ENCODE data around the gene DSTN.

DSTN gene

DNA sequence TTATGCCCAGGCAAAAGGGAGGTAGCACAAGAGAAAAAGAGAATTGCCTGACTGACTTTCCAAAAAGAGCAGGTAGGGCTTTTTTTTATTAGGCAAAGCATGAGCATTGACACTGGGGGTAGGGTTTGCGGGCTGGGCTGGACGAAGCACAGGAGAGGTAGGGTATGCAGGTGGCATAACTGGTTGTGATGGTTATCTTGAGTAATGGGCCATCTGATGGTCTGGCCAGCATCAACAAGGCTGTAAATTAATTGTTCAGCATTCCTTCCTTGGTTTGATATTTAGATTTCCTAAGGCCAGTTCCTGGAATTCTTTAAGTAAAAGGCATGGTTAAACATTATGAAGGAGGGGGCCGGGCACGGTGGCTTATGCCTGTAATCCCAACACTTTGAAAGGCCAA lies 24.7 kb upstream of the DSTN start:
- Histone ChIP-seq H3K4me3 (ENCODE audit: low read length) (no peak overlapping the region), H3K36me3 (ENCODE audit: control insufficient read depth, insufficient read depth, low read length) (no peaks in the 10 kb centered on the region), H3K4me1 (ENCODE audit: control insufficient read depth, insufficient read depth, low read length) (no peaks in the 10 kb centered on the region), H3K9me3 (ENCODE audit: control insufficient read depth, insufficient read depth, low read length) (no peaks in the 10 kb centered on the region), H3K27me3 (ENCODE audit: control insufficient read depth, insufficient read depth, low read length) (no peaks in the 10 kb centered on the region), H3K27ac (ENCODE audit: low read length) (no peak overlapping the region)
- WGBS (ENCODE audit: insufficient coverage, insufficient read length), result no CpG with 5 or more reads among the region's 4 CpGs
- DNase-seq (ENCODE audit: low read depth, low spot score), result no peak

- Histone ChIP-seq H3K27ac (ENCODE audit: low read length) (no peak overlapping the region), H3K4me3 (ENCODE audit: low read length) (no peak overlapping the region), H3K4me1 (ENCODE audit: control insufficient read depth, insufficient read depth, low read length) (no peaks in the 10 kb centered on the region), H3K27me3 (ENCODE audit: control insufficient read depth, insufficient read depth, low read length) (no peaks in the 10 kb centered on the region), H3K36me3 (ENCODE audit: control insufficient read depth, insufficient read depth, low read length) (no peaks in the 10 kb centered on the region), H3K9me3 (ENCODE audit: control insufficient read depth, insufficient read depth, low read length) (no peaks in the 10 kb centered on the region)
- no CpG with 5 or more reads among the region's 4 CpGs for WGBS (ENCODE audit: insufficient coverage, insufficient read length)
- no peak for DNase-seq (ENCODE audit: low read depth, low spot score)
These were observed 20.7 kb upstream of the DSTN start for GRCh38 chr20:17549131-17549530.

GRCh38 chr20:17555106-17555505 lies 14.8 kb upstream of the DSTN start:
- Histone ChIP-seq H3K4me1 (ENCODE audit: control insufficient read depth, insufficient read depth, low read length) (peaks cover 4% of the 10 kb centered on the region), H3K27me3 (ENCODE audit: control insufficient read depth, insufficient read depth, low read length) (no peaks in the 10 kb centered on the region), H3K4me3 (ENCODE audit: low read length) (no peak overlapping the region), H3K9me3 (ENCODE audit: control insufficient read depth, insufficient read depth, low read length) (no peaks in the 10 kb centered on the region), H3K36me3 (ENCODE audit: control insufficient read depth, insufficient read depth, low read length) (no peaks in the 10 kb centered on the region), H3K27ac (ENCODE audit: low read length) (no peak overlapping the region)
- WGBS (ENCODE audit: insufficient coverage, insufficient read length), result no CpG with 5 or more reads among the region's 3 CpGs
- DNase-seq (ENCODE audit: low read depth, low spot score), result no peak

- no peak for DNase-seq (ENCODE audit: low read depth, low spot score)
- no peak overlapping the region for H3K27ac ChIP-seq (ENCODE audit: low read length)
- no CpG with 5 or more reads among the region's 11 CpGs for WGBS (ENCODE audit: insufficient coverage, insufficient read length)
These were observed 12.8 kb upstream of the DSTN start for GRCh38 chr20:17556837-17557674.

GRCh38 chr20:17557675-17558006 lies 12.2 kb upstream of the DSTN start:
- DNase-seq (ENCODE audit: low read depth, low spot score), result no peak
- WGBS (ENCODE audit: insufficient coverage, insufficient read length), result no CpG with 5 or more reads among the region's 3 CpGs
- Histone ChIP-seq H3K9me3 (ENCODE audit: control insufficient read depth, insufficient read depth, low read length) (no peaks in the 10 kb centered on the region), H3K4me3 (ENCODE audit: low read length) (no peak overlapping the region), H3K27ac (ENCODE audit: low read length) (no peak overlapping the region), H3K4me1 (ENCODE audit: control insufficient read depth, insufficient read depth, low read length) (peaks cover 4% of the 10 kb centered on the region), H3K36me3 (ENCODE audit: control insufficient read depth, insufficient read depth, low read length) (no peaks in the 10 kb centered on the region), H3K27me3 (ENCODE audit: control insufficient read depth, insufficient read depth, low read length) (no peaks in the 10 kb centered on the region)

More at GRCh38 chr20:17556837-17557674, 12.8 kb upstream of the DSTN start:
- H3K36me3 ChIP-seq (ENCODE audit: control insufficient read depth, insufficient read depth, low read length), result no peaks in the 10 kb centered on the region
- H3K4me3 ChIP-seq (ENCODE audit: low read length), result no peak overlapping the region
- peaks cover 4% of the 10 kb centered on the region for H3K4me1 ChIP-seq (ENCODE audit: control insufficient read depth, insufficient read depth, low read length)
- no peaks in the 10 kb centered on the region for H3K9me3 ChIP-seq (ENCODE audit: control insufficient read depth, insufficient read depth, low read length)
- H3K27me3 ChIP-seq (ENCODE audit: control insufficient read depth, insufficient read depth, low read length), result no peaks in the 10 kb centered on the region

GRCh38 chr20:17558154-17558940 lies 11.5 kb upstream of the DSTN start:
- Histone ChIP-seq H3K27ac (ENCODE audit: low read length) (no peak overlapping the region), H3K9me3 (ENCODE audit: control insufficient read depth, insufficient read depth, low read length) (no peaks in the 10 kb centered on the region), H3K4me1 (ENCODE audit: control insufficient read depth, insufficient read depth, low read length) (peaks cover 4% of the 10 kb centered on the region), H3K4me3 (ENCODE audit: low read length) (no peak overlapping the region), H3K36me3 (ENCODE audit: control insufficient read depth, insufficient read depth, low read length) (no peaks in the 10 kb centered on the region), H3K27me3 (ENCODE audit: control insufficient read depth, insufficient read depth, low read length) (no peaks in the 10 kb centered on the region)
- WGBS (ENCODE audit: insufficient coverage, insufficient read length), result no CpG with 5 or more reads among the region's 7 CpGs
- DNase-seq (ENCODE audit: low read depth, low spot score), result no peak

- no CpG with 5 or more reads among the region's 1 CpG for WGBS (ENCODE audit: insufficient coverage, insufficient read length)
- Histone ChIP-seq H3K9me3 (ENCODE audit: control insufficient read depth, insufficient read depth, low read length) (no peaks in the 10 kb centered on the region), H3K27ac (ENCODE audit: low read length) (no peak overlapping the region), H3K4me3 (ENCODE audit: low read length) (no peak overlapping the region), H3K4me1 (ENCODE audit: control insufficient read depth, insufficient read depth, low read length) (peaks cover 4% of the 10 kb centered on the region), H3K36me3 (ENCODE audit: control insufficient read depth, insufficient read depth, low read length) (no peaks in the 10 kb centered on the region), H3K27me3 (ENCODE audit: control insufficient read depth, insufficient read depth, low read length) (no peaks in the 10 kb centered on the region)
- no peak for DNase-seq (ENCODE audit: low read depth, low spot score)
These were observed 11.0 kb upstream of the DSTN start for GRCh38 chr20:17558941-17559304.

- H3K4me1 ChIP-seq (ENCODE audit: control insufficient read depth, insufficient read depth, low read length), result peaks cover 6% of the 10 kb centered on the region
- H3K9me3 ChIP-seq (ENCODE audit: control insufficient read depth, insufficient read depth, low read length), result no peaks in the 10 kb centered on the region
- no peaks in the 10 kb centered on the region for H3K27me3 ChIP-seq (ENCODE audit: control insufficient read depth, insufficient read depth, low read length)
- no peak overlapping the region for H3K4me3 ChIP-seq (ENCODE audit: low read length)
- H3K27ac ChIP-seq (ENCODE audit: low read length), result no peak overlapping the region
- WGBS (ENCODE audit: insufficient coverage, insufficient read length), result no CpG with 5 or more reads among the region's 6 CpGs
- no peaks in the 10 kb centered on the region for H3K36me3 ChIP-seq (ENCODE audit: control insufficient read depth, insufficient read depth, low read length)
- no peak for DNase-seq (ENCODE audit: low read depth, low spot score)
These were observed 10.5 kb upstream of the DSTN start for GRCh38 chr20:17559338-17559737.

DNA sequence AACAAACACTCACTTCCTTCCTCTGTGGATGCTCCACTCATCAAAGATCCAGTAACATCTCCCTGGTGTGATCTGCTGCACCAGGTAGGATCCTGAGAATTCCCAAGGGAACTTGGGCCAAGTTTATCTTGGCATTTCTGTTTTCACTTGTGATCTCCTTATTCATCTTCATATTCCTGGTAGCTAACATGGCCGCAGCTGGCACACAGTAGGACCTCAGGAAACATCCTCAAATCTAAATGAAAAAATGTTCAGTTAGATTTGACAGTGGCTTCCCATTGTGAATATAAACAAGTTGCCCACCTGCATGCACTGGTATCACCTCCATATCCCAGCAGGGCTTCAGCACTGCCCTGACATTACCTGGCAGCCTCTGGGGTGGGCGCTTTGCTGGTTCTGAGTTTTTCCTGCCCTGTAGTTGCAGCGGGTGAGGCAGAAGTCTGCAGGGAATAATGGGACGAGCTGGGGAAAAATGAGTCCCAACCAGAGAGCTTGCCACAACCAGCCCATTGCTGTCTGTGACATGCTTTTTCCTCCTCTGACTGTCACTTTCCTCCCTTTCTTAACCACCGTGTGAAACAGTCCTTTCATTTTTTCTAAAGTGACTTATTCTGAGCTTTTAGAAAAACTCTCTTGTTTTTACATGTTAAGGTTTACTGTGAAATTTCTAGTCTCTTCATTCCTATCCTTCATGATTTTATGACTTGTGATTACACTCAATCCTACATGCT lies 9.4 kb upstream of the DSTN start:
- WGBS (ENCODE audit: insufficient coverage, insufficient read length), result no CpG with 5 or more reads among the region's 5 CpGs
- H3K27me3 ChIP-seq (ENCODE audit: control insufficient read depth, insufficient read depth, low read length), result no peaks in the 10 kb centered on the region
- DNase-seq (ENCODE audit: low read depth, low spot score), result no peak
- H3K36me3 ChIP-seq (ENCODE audit: control insufficient read depth, insufficient read depth, low read length), result no peaks in the 10 kb centered on the region
- H3K4me3 ChIP-seq (ENCODE audit: low read length), result no peak overlapping the region
- H3K4me1 ChIP-seq (ENCODE audit: control insufficient read depth, insufficient read depth, low read length), result peaks cover 6% of the 10 kb centered on the region
- H3K27ac ChIP-seq (ENCODE audit: low read length), result no peak overlapping the region
- no peaks in the 10 kb centered on the region for H3K9me3 ChIP-seq (ENCODE audit: control insufficient read depth, insufficient read depth, low read length)

GRCh38 chr20:17562804-17563305 lies 7.0 kb upstream of the DSTN start:
- Histone ChIP-seq H3K27me3 (ENCODE audit: control insufficient read depth, insufficient read depth, low read length) (no peaks in the 10 kb centered on the region), H3K9me3 (ENCODE audit: control insufficient read depth, insufficient read depth, low read length) (no peaks in the 10 kb centered on the region), H3K4me3 (ENCODE audit: low read length) (no peak overlapping the region), H3K27ac (ENCODE audit: low read length) (no peak overlapping the region), H3K36me3 (ENCODE audit: control insufficient read depth, insufficient read depth, low read length) (no peaks in the 10 kb centered on the region), H3K4me1 (ENCODE audit: control insufficient read depth, insufficient read depth, low read length) (peaks cover 2% of the 10 kb centered on the region; the same call in 1 of the 2 replicates)
- no peak for DNase-seq (ENCODE audit: low read depth, low spot score)
- no CpG with 5 or more reads among the region's 2 CpGs for WGBS (ENCODE audit: insufficient coverage, insufficient read length)
